Muscle layer of duodenum (tissue), 2 donors: ENCODE data around the gene NFKBIE.
A peak's percentile ranks its signal among the peaks of the same experiment; 100 is the strongest.

Experiments
- H3K27ac ChIP-seq: one replicate; pipeline ENCODE4 v1.7.0; 2013; ENCODE audit warnings: mild to moderate bottlenecking, low read length
- H3K27me3 ChIP-seq: one replicate; pipeline ENCODE4 v1.7.0; 2013; ENCODE audit warnings: low read depth, mild to moderate bottlenecking, control low read depth, low read length
- H3K36me3 ChIP-seq, 2 donors: one replicate each; pipeline ENCODE4 v1.7.0; 2013; ENCODE audit warnings: low read length in 2 of 2, control low read depth in 1 of 2, mild to moderate bottlenecking in 1 of 2; ENCODE audit not compliant: insufficient read depth in 2 of 2, control insufficient read depth in 1 of 2
- H3K4me1 ChIP-seq, 2 donors: one replicate each; pipeline ENCODE4 v1.7.0; 2013; ENCODE audit warnings: low read length in 2 of 2, mild to moderate bottlenecking in 2 of 2, control low read depth in 1 of 2, moderate library complexity in 1 of 2; ENCODE audit not compliant: insufficient read depth in 2 of 2, control insufficient read depth in 1 of 2
- H3K4me3 ChIP-seq, 2 donors: one replicate each; pipeline ENCODE4 v1.7.0; 2013; ENCODE audit warnings: low read length in 2 of 2, low read depth in 1 of 2, mild to moderate bottlenecking in 1 of 2
- H3K9me3 ChIP-seq, 2 donors: one replicate each; pipeline ENCODE4 v1.7.0; 2013; ENCODE audit warnings: low read length in 2 of 2, control low read depth in 1 of 2, mild to moderate bottlenecking in 1 of 2; ENCODE audit not compliant: control insufficient read depth in 1 of 2
- donor health status: healthy.

NFKBIE gene

DNA sequence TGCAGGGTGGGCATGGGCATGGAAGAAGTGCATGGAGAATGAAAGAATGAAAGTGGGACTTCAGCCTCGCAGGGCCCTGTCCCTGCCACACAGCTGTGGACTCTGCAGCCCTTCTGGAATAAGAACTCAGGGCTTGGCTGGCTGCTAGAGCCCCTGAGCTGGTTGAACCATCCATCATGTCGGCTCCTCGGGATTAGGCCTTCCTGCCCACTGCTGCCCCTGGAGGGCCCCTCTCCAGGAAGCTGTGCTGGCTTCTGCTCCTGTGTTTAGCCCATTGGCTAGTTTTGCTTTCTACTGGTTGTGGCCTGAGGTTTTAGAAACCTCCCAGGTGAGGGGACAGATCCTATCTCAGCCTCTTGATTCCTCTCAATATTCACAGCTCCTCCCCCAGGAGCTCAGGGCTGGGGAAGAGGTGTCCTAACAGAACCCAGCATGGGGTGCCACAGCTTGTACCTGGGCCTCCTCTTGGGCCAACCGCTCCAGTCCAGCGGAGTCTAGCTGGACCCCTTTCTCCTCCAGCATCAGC, 39.9 kb upstream of the NFKBIE start:
- Histone ChIP-seq H3K4me3 (no peak overlapping the region), H3K9me3 (no peaks in the 10 kb centered on the region), H3K36me3 (peaks cover 55 to 97% of the 10 kb centered on the region in 2 donors), H3K27me3 (no peaks in the 10 kb centered on the region), H3K4me1 (no peaks in the 10 kb centered on the region), H3K27ac (no peak overlapping the region)

DNA sequence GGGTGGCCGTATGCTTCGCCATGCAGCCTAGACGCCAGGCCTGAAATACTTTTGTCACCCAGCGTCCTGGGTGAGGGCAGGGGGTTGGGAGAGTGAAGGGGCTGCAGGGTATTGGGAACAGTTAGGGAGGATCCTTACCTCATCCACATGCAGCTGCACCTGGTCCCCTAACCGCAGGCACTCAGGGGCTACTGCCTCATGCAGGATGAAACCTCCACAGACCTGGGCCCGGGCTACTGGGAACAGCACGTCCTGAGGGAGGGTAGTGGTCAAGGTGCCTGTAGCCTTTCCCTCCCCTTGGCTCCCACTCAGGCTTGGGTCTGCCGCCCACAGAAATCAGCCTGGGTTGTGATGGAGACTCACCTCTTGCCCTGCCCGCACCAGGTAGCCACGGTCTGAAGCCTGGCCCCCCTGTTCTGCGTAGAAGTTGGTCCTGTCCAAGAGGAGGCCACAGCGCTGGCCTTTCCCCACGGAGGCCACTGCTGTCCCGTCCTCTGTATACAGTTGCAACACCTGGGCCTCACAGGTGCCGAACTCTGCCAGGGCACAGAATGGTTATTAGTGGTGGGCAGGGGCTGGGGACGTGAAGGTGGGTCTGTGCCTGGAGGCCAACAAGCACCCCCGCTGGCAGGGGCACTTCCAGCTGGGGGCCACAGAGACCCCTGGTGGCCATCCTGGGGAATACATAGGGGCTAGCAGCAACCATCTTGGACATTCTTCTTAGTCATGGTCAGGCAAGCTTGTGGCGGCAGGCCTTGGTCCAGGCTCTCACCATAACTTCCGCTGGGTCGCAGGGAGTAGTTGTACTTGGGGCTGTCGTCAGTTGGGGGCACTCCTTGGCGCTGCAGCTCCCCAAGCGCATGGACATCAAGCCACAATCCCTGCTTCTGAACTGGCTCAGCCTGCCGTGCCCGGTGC, 39.2 kb upstream of the NFKBIE start:
- H3K4me3 ChIP-seq: no peak overlapping the region
- H3K36me3 ChIP-seq: peaks cover 49 to 93% of the 10 kb centered on the region in 2 donors
- H3K27me3 ChIP-seq: no peaks in the 10 kb centered on the region
- H3K27ac ChIP-seq: no peak overlapping the region
- no peaks in the 10 kb centered on the region for H3K9me3 ChIP-seq
- H3K4me1 ChIP-seq: no peaks in the 10 kb centered on the region

- Histone ChIP-seq H3K36me3 (peaks cover 43 to 86% of the 10 kb centered on the region in 2 donors), H3K27ac (no peak overlapping the region), H3K9me3 (no peaks in the 10 kb centered on the region), H3K27me3 (no peaks in the 10 kb centered on the region), H3K4me3 (no peak overlapping the region), H3K4me1 (no peaks in the 10 kb centered on the region)
These were observed 38.5 kb upstream of the NFKBIE start for GRCh38 chr6:44303842-44304241.

GRCh38 chr6:44302856-44303255, 37.5 kb upstream of the NFKBIE start:
- peaks cover 42 to 78% of the 10 kb centered on the region in 2 donors for H3K36me3 ChIP-seq
- H3K27ac ChIP-seq: no peak overlapping the region
- no peak overlapping the region for H3K4me3 ChIP-seq
- no peaks in the 10 kb centered on the region for H3K9me3 ChIP-seq
- peaks cover 0 to 2% of the 10 kb centered on the region in 2 donors for H3K4me1 ChIP-seq
- peaks cover 6% of the 10 kb centered on the region for H3K27me3 ChIP-seq

- Histone ChIP-seq H3K36me3 (peaks cover 41 to 69% of the 10 kb centered on the region in 2 donors), H3K27ac (no peak overlapping the region), H3K9me3 (no peaks in the 10 kb centered on the region), H3K4me1 (peaks cover 2 to 11% of the 10 kb centered on the region in 2 donors), H3K4me3 (no peak overlapping the region), H3K27me3 (peaks cover 11% of the 10 kb centered on the region)
These were observed 36.6 kb upstream of the NFKBIE start for GRCh38 chr6:44301782-44302564.

- Histone ChIP-seq H3K4me1 (peaks cover 2 to 13% of the 10 kb centered on the region in 2 donors), H3K27me3 (peaks cover 19% of the 10 kb centered on the region), H3K27ac (no peak overlapping the region), H3K9me3 (no peaks in the 10 kb centered on the region), H3K4me3 (no peak overlapping the region), H3K36me3 (peaks cover 33 to 60% of the 10 kb centered on the region in 2 donors)
These were observed 35.8 kb upstream of the NFKBIE start for GRCh38 chr6:44301106-44301505.

GRCh38 chr6:44300292-44300823, 35.0 kb upstream of the NFKBIE start:
- Histone ChIP-seq H3K9me3 (no peaks in the 10 kb centered on the region), H3K27ac (no peak overlapping the region), H3K27me3 (peaks cover 25% of the 10 kb centered on the region), H3K36me3 (peaks cover 25 to 53% of the 10 kb centered on the region in 2 donors), H3K4me3 (no peak overlapping the region), H3K4me1 (peaks cover 2 to 13% of the 10 kb centered on the region in 2 donors)

GRCh38 chr6:44298864-44299263, 33.5 kb upstream of the NFKBIE start:
- Histone ChIP-seq H3K4me1 (peaks cover 2 to 13% of the 10 kb centered on the region in 2 donors), H3K27ac (no peak overlapping the region), H3K9me3 (no peaks in the 10 kb centered on the region), H3K4me3 (no peak overlapping the region), H3K27me3 (peaks cover 33% of the 10 kb centered on the region), H3K36me3 (peaks cover 20 to 39% of the 10 kb centered on the region in 2 donors)

DNA sequence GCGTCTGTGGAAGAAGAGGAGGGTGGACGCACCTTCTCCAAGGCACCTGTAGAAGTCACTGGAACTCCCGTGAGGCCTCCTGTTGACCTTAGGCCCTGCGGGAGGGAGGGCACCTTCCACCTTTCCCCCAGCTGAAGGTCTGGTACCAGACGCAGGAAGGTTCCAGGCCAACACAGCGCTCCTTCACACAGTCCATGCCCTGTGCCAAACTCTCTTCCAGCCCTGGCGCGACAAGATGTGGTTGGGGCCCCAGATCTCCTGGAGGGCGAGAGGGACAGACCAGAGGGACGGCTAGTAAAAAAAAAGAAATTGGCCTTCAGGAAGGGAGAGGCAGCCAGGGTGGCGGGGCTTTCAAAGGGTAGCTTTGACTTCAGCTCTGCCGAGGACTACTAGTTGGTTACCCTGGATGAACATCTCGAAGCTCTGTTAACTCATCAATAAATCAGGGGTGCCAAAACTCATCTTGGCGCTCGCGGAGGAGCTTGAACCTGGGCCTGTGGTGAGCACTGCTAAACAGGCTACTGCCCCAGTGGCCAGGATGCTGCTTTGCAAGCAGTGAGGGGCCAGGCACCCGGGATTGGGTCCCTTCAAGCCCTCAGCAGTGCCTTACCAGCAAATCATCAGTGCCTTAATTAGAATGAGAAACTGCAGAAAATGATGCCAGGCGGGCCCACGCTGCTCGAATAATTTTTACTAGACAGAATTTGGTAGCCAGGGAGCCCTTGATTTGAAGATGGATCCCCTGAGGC, 32.9 kb upstream of the NFKBIE start:
- Histone ChIP-seq H3K27me3 (peaks cover 40% of the 10 kb centered on the region), H3K9me3 (no peaks in the 10 kb centered on the region), H3K4me1 (peaks cover 2 to 13% of the 10 kb centered on the region in 2 donors), H3K4me3 (peak overlapping the region in 1 of 2 donors; percentile 78), H3K36me3 (peaks cover 17 to 33% of the 10 kb centered on the region in 2 donors), H3K27ac (no peak overlapping the region)

DNA sequence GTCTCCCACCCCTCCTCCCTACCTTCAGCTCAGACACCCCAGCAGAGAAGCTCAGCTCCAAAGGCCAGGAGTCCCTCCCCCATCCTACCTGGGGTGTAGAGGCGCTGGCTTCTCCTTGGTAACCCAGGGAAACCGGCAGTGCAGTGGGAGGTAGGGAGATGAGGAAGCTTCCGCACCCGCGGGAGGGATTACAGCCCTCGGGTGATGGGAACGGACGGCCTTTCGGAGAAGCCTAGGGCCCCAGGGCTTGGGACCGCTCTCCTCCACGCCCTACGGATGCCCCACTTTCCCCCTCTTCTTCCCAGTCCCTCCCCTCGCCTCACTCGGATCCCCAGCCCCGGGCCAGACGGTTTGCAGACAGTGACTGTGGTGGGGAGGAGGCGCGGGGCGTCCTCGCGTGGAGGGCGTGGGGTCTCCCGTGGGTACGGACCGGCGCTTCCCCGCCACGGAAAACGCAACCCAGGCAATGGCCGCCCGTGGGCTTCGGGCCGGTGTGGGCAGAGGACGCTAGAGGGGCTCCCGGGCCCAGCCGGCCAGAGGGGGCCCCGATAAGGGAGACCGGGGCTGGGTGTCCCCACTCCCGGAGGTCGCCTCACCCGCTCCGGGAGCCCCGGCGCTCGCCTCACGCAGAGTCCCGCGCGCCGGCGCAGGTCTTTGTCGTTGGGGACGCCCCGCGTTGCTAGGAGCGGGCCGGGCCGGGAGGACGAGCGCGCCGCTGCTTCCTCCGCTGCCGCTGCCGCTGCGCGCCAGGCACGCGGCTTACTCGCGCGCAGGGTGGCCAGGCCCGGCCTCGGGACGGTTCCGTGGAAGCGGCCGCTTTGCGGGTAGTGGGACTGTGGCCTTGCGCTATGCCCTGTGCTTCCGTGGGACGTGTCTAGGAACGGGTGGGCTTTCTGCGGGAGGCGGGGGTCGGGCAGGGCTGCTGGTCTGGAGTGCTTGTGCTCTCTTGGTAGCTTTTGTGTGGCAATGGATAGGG, 32.0 kb upstream of the NFKBIE start:
- H3K4me3 ChIP-seq: peak overlapping the region; percentile 21 to 78
- H3K9me3 ChIP-seq: no peaks in the 10 kb centered on the region
- H3K27me3 ChIP-seq: peaks cover 48% of the 10 kb centered on the region
- peaks cover 2 to 13% of the 10 kb centered on the region in 2 donors for H3K4me1 ChIP-seq
- no peak overlapping the region for H3K27ac ChIP-seq
- H3K36me3 ChIP-seq: peaks cover 8 to 24% of the 10 kb centered on the region in 2 donors
